ENCODE measurements around the gene RPS6KA1.

GRCh38 chr1:26553942-26554682 lies 24.6 kb downstream of the RPS6KA1 start:
- TF ChIP-seq SIN3A (IDR thresholded peaks at IDR 0.05; ENCODE audit: borderline replicate concordance, insufficient read depth, low read length) (no peak), POLR2AphosphoS5 (IDR thresholded peaks at IDR 0.05; ENCODE audit: low read depth, low read length) (no peak)
- TF ChIP-seq, protein P1, sequence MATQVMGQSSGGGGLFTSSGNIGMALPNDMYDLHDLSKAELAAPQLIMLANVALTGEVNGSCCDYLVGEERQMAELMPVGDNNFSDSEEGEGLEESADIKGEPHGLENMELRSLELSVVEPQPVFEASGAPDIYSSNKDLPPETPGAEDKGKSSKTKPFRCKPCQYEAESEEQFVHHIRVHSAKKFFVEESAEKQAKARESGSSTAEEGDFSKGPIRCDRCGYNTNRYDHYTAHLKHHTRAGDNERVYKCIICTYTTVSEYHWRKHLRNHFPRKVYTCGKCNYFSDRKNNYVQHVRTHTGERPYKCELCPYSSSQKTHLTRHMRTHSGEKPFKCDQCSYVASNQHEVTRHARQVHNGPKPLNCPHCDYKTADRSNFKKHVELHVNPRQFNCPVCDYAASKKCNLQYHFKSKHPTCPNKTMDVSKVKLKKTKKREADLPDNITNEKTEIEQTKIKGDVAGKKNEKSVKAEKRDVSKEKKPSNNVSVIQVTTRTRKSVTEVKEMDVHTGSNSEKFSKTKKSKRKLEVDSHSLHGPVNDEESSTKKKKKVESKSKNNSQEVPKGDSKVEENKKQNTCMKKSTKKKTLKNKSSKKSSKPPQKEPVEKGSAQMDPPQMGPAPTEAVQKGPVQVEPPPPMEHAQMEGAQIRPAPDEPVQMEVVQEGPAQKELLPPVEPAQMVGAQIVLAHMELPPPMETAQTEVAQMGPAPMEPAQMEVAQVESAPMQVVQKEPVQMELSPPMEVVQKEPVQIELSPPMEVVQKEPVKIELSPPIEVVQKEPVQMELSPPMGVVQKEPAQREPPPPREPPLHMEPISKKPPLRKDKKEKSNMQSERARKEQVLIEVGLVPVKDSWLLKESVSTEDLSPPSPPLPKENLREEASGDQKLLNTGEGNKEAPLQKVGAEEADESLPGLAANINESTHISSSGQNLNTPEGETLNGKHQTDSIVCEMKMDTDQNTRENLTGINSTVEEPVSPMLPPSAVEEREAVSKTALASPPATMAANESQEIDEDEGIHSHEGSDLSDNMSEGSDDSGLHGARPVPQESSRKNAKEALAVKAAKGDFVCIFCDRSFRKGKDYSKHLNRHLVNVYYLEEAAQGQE (IDR thresholded peaks at IDR 0.05; ENCODE audit: insufficient read depth in 1 of 2, low read depth in 2 of 2, low read length in 2 of 2), result no peak
